ENCODE measurements around the gene PGAP2.

PGAP2 gene

DNA sequence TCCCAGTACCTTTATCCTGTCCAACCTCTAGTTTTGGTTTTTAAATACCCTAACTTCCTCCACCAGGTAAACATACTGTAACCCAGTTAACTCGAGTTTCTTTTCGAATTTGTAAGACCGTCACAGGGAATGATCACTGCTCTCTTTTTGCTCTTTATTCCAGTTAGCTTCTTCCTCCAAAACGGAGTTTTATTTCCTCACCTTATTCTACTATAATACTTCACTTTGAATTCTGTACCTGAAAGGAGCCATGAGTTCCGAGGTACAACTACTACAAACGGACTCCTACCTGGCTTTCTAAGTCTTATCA, 12.4 kb upstream of the PGAP2 start:
- TF ChIP-seq, protein P1, sequence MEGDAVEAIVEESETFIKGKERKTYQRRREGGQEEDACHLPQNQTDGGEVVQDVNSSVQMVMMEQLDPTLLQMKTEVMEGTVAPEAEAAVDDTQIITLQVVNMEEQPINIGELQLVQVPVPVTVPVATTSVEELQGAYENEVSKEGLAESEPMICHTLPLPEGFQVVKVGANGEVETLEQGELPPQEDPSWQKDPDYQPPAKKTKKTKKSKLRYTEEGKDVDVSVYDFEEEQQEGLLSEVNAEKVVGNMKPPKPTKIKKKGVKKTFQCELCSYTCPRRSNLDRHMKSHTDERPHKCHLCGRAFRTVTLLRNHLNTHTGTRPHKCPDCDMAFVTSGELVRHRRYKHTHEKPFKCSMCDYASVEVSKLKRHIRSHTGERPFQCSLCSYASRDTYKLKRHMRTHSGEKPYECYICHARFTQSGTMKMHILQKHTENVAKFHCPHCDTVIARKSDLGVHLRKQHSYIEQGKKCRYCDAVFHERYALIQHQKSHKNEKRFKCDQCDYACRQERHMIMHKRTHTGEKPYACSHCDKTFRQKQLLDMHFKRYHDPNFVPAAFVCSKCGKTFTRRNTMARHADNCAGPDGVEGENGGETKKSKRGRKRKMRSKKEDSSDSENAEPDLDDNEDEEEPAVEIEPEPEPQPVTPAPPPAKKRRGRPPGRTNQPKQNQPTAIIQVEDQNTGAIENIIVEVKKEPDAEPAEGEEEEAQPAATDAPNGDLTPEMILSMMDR (IDR thresholded peaks at IDR 0.05; ENCODE audit: insufficient read depth, low read length), result no peak
- no peak for TF ChIP-seq POLR2AphosphoS5 (IDR thresholded peaks at IDR 0.05; ENCODE audit: low read depth)
- TF ChIP-seq, protein P2, sequence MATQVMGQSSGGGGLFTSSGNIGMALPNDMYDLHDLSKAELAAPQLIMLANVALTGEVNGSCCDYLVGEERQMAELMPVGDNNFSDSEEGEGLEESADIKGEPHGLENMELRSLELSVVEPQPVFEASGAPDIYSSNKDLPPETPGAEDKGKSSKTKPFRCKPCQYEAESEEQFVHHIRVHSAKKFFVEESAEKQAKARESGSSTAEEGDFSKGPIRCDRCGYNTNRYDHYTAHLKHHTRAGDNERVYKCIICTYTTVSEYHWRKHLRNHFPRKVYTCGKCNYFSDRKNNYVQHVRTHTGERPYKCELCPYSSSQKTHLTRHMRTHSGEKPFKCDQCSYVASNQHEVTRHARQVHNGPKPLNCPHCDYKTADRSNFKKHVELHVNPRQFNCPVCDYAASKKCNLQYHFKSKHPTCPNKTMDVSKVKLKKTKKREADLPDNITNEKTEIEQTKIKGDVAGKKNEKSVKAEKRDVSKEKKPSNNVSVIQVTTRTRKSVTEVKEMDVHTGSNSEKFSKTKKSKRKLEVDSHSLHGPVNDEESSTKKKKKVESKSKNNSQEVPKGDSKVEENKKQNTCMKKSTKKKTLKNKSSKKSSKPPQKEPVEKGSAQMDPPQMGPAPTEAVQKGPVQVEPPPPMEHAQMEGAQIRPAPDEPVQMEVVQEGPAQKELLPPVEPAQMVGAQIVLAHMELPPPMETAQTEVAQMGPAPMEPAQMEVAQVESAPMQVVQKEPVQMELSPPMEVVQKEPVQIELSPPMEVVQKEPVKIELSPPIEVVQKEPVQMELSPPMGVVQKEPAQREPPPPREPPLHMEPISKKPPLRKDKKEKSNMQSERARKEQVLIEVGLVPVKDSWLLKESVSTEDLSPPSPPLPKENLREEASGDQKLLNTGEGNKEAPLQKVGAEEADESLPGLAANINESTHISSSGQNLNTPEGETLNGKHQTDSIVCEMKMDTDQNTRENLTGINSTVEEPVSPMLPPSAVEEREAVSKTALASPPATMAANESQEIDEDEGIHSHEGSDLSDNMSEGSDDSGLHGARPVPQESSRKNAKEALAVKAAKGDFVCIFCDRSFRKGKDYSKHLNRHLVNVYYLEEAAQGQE (IDR thresholded peaks at IDR 0.05; ENCODE audit: insufficient replicate concordance, low read depth), result no peak
- TF ChIP-seq SPI1 (IDR thresholded peaks at IDR 0.05; ENCODE audit: borderline replicate concordance, low read depth), result no peak
- TF ChIP-seq GABPA (IDR thresholded peaks at IDR 0.05; ENCODE audit: low read depth), result no peak
- DNase-seq (ENCODE audit: low read depth in 1 of 2, low spot score in 1 of 2), result no peak
- Histone ChIP-seq H3K27ac (replicated peaks) (peak overlapping the region; percentile 95), H3K27me3 (ENCODE audit: insufficient read depth, poor library complexity, severe bottlenecking) (no peaks in the 10 kb centered on the region), H3K4me3 (replicated peaks; ENCODE audit: insufficient read depth, low read length) (peak overlapping the region; percentile 77)

DNA sequence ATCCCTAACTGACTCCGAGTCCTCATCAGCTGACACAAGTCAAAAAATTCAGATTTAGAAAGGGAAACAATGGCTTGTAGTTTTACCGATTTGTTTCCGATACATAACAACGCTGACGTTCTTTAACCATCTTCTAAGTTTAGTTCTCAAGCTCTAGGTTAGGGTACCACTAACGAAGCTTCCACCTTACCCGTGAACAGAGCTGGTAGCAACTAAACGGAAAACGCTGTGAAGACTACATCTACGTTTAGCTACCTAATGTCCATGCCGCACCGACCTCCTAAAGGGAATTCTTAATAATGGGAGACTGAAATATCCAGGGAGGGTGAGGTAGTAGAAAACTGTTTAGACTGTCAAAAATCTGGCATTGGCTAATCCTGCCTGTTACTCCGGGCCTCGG, 12.0 kb upstream of the PGAP2 start:
- H3K4me3 ChIP-seq (replicated peaks; ENCODE audit: insufficient read depth, low read length), result peak overlapping the region; percentile 77
- TF ChIP-seq POLR2AphosphoS5 (IDR thresholded peaks at IDR 0.05; ENCODE audit: low read depth) (no peak), GABPA (IDR thresholded peaks at IDR 0.05; ENCODE audit: low read depth) (no peak), SPI1 (IDR thresholded peaks at IDR 0.05; ENCODE audit: borderline replicate concordance, low read depth) (no peak)
- TF ChIP-seq, protein P1 (IDR thresholded peaks at IDR 0.05; ENCODE audit: insufficient read depth, low read length), result no peak
- TF ChIP-seq, protein P2 (IDR thresholded peaks at IDR 0.05; ENCODE audit: insufficient replicate concordance, low read depth), result no peak
- DNase-seq (ENCODE audit: low read depth in 1 of 2, low spot score in 1 of 2), result no peak
- H3K27ac ChIP-seq (replicated peaks), result peak overlapping the region; percentile 95
- H3K27me3 ChIP-seq (ENCODE audit: insufficient read depth, poor library complexity, severe bottlenecking), result no peaks in the 10 kb centered on the region

DNA sequence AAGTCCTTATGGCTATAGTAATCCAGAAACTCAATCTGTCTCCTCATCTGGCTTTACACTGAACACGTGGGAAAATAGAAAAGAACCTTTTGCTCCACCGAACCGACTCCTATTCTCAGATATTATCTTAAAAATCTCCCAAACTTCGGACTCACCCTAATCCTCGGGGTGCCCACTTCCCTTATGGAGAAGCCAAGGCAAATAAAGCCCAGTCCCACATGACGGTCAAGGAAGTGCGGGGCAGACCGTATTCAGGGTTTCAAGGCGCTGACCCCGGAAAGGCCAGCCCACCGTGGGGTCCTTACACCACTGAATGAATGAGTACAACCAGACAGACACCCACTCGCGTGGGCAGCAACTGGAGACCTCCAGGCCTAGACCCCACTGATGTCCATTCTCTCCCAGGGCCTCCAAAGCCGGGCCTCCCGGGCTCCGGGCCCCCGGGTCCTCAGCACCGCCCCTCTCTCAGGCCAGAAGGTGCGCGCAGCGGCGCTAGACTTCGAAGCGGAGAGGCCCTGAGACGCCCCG, 11.5 kb upstream of the PGAP2 start:
- Histone ChIP-seq H3K4me3 (replicated peaks; ENCODE audit: insufficient read depth, low read length) (peak overlapping the region; percentile 77), H3K27ac (replicated peaks) (peak overlapping the region; percentile 95), H3K27me3 (ENCODE audit: insufficient read depth, poor library complexity, severe bottlenecking) (no peaks in the 10 kb centered on the region)
- TF ChIP-seq, protein P1 (IDR thresholded peaks at IDR 0.05; ENCODE audit: insufficient read depth, low read length), result no peak
- TF ChIP-seq GABPA (IDR thresholded peaks at IDR 0.05; ENCODE audit: low read depth) (no peak), SPI1 (IDR thresholded peaks at IDR 0.05; ENCODE audit: borderline replicate concordance, low read depth) (no peak), POLR2AphosphoS5 (IDR thresholded peaks at IDR 0.05; ENCODE audit: low read depth) (no peak; the same call in 1 of the 2 replicates)
- TF ChIP-seq, protein P2 (IDR thresholded peaks at IDR 0.05; ENCODE audit: insufficient replicate concordance, low read depth), result no peak
- no peak for DNase-seq (ENCODE audit: low read depth in 1 of 2, low spot score in 1 of 2)
